ENCODE measurements around the gene SLC6A13. TPM values are rescaled to one million over a fixed set of nuclear protein-coding genes. Genes with fewer than 3 reads are reported as not detected.

SLC6A13 gene
- total RNA-seq, 1 experiment from 2014 or later = 0.37 TPM

DNA sequence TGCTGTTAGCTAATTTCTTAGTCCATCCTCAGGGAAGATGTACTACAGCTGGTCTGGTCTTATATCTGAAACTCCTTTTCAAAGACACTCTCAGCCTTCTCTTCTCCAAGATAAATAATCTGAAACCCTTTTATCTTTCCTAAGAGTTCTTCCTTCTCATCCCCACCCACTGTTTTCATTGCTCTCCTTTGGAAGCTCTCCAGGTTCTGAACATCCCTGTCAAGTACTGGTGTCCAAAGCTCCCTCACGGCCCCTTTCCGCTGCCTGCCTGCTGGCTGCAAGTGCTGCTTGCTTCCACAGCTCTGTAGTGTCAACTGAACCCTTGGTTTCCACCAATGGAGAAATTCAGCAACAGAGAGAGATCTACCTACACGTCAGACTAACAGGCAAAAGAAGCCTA lies 6.6 kb upstream of the SLC6A13 start (continued):
- TF ChIP-seq, protein P1, sequence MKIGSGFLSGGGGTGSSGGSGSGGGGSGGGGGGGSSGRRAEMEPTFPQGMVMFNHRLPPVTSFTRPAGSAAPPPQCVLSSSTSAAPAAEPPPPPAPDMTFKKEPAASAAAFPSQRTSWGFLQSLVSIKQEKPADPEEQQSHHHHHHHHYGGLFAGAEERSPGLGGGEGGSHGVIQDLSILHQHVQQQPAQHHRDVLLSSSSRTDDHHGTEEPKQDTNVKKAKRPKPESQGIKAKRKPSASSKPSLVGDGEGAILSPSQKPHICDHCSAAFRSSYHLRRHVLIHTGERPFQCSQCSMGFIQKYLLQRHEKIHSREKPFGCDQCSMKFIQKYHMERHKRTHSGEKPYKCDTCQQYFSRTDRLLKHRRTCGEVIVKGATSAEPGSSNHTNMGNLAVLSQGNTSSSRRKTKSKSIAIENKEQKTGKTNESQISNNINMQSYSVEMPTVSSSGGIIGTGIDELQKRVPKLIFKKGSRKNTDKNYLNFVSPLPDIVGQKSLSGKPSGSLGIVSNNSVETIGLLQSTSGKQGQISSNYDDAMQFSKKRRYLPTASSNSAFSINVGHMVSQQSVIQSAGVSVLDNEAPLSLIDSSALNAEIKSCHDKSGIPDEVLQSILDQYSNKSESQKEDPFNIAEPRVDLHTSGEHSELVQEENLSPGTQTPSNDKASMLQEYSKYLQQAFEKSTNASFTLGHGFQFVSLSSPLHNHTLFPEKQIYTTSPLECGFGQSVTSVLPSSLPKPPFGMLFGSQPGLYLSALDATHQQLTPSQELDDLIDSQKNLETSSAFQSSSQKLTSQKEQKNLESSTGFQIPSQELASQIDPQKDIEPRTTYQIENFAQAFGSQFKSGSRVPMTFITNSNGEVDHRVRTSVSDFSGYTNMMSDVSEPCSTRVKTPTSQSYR (CRISPR knock-in tag; IDR thresholded peaks at IDR 0.05) = no peak
- TF ChIP-seq FOXK1 (CRISPR knock-in tag; IDR thresholded peaks at IDR 0.05) (no peak), ZBTB21 (CRISPR knock-in tag; IDR thresholded peaks at IDR 0.05; ENCODE audit: borderline replicate concordance) (no peak), ZNF416 (CRISPR knock-in tag; IDR thresholded peaks at IDR 0.05) (no peak), ZNF317 (CRISPR knock-in tag; IDR thresholded peaks at IDR 0.05; ENCODE audit: borderline replicate concordance, low read depth) (no peak), GTF2I (CRISPR knock-in tag; conservative IDR thresholded peaks at IDR 0.05) (no peak), CREB1 (CRISPR knock-in tag; IDR thresholded peaks at IDR 0.05) (no peak), TEAD4 (CRISPR knock-in tag; IDR thresholded peaks at IDR 0.05) (no peak)
- TF ChIP-seq, protein P2, sequence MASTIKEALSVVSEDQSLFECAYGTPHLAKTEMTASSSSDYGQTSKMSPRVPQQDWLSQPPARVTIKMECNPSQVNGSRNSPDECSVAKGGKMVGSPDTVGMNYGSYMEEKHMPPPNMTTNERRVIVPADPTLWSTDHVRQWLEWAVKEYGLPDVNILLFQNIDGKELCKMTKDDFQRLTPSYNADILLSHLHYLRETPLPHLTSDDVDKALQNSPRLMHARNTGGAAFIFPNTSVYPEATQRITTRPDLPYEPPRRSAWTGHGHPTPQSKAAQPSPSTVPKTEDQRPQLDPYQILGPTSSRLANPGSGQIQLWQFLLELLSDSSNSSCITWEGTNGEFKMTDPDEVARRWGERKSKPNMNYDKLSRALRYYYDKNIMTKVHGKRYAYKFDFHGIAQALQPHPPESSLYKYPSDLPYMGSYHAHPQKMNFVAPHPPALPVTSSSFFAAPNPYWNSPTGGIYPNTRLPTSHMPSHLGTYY (CRISPR knock-in tag; IDR thresholded peaks at IDR 0.05) = no peak
- TF ChIP-seq, protein P3, sequence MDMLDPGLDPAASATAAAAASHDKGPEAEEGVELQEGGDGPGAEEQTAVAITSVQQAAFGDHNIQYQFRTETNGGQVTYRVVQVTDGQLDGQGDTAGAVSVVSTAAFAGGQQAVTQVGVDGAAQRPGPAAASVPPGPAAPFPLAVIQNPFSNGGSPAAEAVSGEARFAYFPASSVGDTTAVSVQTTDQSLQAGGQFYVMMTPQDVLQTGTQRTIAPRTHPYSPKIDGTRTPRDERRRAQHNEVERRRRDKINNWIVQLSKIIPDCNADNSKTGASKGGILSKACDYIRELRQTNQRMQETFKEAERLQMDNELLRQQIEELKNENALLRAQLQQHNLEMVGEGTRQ (CRISPR knock-in tag; IDR thresholded peaks at IDR 0.05) = no peak

DNA sequence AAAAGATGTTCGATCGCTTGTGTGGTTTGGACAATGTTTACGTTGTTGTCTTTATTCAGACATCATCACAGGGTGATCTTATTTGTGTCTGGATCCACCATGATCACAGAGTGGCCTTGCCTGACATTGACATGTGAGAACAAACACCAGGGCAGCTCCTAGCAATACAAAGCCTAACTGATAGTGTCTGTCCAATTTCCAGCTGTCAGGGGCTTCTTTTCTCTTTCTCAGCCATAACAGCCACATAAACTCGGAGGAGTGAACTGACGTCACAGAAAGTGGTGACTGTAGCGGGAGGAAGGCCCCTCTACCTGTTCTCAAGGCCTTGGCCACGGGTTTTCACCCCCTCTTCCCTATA lies 5.8 kb upstream of the SLC6A13 start:
- Mint-ChIP-seq H3K27ac (no peak overlapping the region), H3K27me3 (ENCODE audit: low read depth) (no peaks in the 10 kb centered on the region), H3K9me3 (no peaks in the 10 kb centered on the region), H3K4me3 (no peak overlapping the region), H3K36me3 (no peaks in the 10 kb centered on the region), H3K4me1 (no peaks in the 10 kb centered on the region)
- ChIA-PET POLR2A (no interaction called here), CTCF (interaction anchor here (1.3 to 2.9 kb wide), 2 partner anchors 49 kb away, joined by 3 to 11 read pairs; no protein-coding TSS in a partner anchor)
- TF ChIP-seq TP53 (CRISPR knock-in tag; IDR thresholded peaks at IDR 0.05) = no peak
- TF ChIP-seq ZNF416 (CRISPR knock-in tag; IDR thresholded peaks at IDR 0.05) = no peak
- TF ChIP-seq, protein P4, sequence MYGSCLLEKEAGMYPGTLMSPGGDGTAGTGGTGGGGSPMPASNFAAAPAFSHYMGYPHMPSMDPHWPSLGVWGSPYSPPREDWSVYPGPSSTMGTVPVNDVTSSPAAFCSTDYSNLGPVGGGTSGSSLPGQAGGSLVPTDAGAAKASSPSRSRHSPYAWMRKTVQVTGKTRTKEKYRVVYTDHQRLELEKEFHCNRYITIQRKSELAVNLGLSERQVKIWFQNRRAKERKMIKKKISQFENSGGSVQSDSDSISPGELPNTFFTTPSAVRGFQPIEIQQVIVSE (CRISPR knock-in tag; IDR thresholded peaks at IDR 0.05; ENCODE audit: borderline replicate concordance) = no peak
- no peak for TF ChIP-seq RORB (CRISPR knock-in tag; IDR thresholded peaks at IDR 0.05)
- TF ChIP-seq ZNF263 (CRISPR knock-in tag; IDR thresholded peaks at IDR 0.05; ENCODE audit: low read depth) = no peak
- no peak for TF ChIP-seq SMAD3 (CRISPR knock-in tag; IDR thresholded peaks at IDR 0.05; ENCODE audit: borderline replicate concordance)
- TF ChIP-seq, protein P5, sequence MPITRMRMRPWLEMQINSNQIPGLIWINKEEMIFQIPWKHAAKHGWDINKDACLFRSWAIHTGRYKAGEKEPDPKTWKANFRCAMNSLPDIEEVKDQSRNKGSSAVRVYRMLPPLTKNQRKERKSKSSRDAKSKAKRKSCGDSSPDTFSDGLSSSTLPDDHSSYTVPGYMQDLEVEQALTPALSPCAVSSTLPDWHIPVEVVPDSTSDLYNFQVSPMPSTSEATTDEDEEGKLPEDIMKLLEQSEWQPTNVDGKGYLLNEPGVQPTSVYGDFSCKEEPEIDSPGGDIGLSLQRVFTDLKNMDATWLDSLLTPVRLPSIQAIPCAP (CRISPR knock-in tag; IDR thresholded peaks at IDR 0.05) = no peak
- no peak for TF ChIP-seq RELA (CRISPR knock-in tag; IDR thresholded peaks at IDR 0.05; ENCODE audit: borderline replicate concordance)
- TF ChIP-seq SP1 (CRISPR knock-in tag; conservative IDR thresholded peaks at IDR 0.05) = no peak
- TF ChIP-seq, protein P2 (CRISPR knock-in tag; IDR thresholded peaks at IDR 0.05) = no peak
- TF ChIP-seq, protein P6, sequence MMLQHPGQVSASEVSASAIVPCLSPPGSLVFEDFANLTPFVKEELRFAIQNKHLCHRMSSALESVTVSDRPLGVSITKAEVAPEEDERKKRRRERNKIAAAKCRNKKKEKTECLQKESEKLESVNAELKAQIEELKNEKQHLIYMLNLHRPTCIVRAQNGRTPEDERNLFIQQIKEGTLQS (CRISPR knock-in tag; conservative IDR thresholded peaks at IDR 0.05) = no peak
- no peak for TF ChIP-seq PRRX2 (CRISPR knock-in tag; IDR thresholded peaks at IDR 0.05)
- TF ChIP-seq SMAD4 (CRISPR knock-in tag; IDR thresholded peaks at IDR 0.05) = no peak
- TF ChIP-seq, protein P7, sequence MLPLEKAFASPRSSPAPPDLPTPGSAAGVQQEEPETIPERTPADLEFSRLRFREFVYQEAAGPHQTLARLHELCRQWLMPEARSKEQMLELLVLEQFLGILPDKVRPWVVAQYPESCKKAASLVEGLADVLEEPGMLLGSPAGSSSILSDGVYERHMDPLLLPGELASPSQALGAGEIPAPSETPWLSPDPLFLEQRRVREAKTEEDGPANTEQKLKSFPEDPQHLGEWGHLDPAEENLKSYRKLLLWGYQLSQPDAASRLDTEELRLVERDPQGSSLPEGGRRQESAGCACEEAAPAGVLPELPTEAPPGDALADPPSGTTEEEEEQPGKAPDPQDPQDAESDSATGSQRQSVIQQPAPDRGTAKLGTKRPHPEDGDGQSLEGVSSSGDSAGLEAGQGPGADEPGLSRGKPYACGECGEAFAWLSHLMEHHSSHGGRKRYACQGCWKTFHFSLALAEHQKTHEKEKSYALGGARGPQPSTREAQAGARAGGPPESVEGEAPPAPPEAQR (CRISPR knock-in tag; IDR thresholded peaks at IDR 0.05) = no peak
- TF ChIP-seq CREB1 (CRISPR knock-in tag; IDR thresholded peaks at IDR 0.05) = no peak
- no peak for TF ChIP-seq OVOL2 (CRISPR knock-in tag; IDR thresholded peaks at IDR 0.05; ENCODE audit: borderline replicate concordance)
- no peak for TF ChIP-seq SOX15 (CRISPR knock-in tag; IDR thresholded peaks at IDR 0.05)
- no peak for TF ChIP-seq ZNF232 (CRISPR knock-in tag; IDR thresholded peaks at IDR 0.05)
- TF ChIP-seq, protein P8, sequence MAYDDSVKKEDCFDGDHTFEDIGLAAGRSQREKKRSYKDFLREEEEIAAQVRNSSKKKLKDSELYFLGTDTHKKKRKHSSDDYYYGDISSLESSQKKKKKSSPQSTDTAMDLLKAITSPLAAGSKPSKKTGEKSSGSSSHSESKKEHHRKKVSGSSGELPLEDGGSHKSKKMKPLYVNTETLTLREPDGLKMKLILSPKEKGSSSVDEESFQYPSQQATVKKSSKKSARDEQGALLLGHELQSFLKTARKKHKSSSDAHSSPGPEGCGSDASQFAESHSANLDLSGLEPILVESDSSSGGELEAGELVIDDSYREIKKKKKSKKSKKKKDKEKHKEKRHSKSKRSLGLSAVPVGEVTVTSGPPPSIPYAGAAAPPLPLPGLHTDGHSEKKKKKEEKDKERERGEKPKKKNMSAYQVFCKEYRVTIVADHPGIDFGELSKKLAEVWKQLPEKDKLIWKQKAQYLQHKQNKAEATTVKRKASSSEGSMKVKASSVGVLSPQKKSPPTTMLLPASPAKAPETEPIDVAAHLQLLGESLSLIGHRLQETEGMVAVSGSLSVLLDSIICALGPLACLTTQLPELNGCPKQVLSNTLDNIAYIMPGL (CRISPR knock-in tag; IDR thresholded peaks at IDR 0.05) = no peak
- TF ChIP-seq ZNF671 (CRISPR knock-in tag; IDR thresholded peaks at IDR 0.05) = no peak
- ATAC-seq (no peak), DNase-seq (ENCODE audit: low spot score) (no peak)

Measured in WTC11 (cell line).